ENCODE data around the gene AMER2. TPM values are rescaled to one million over a fixed set of nuclear protein-coding genes. Genes with fewer than 3 reads are reported as not detected.

The AMER2 gene
- total and polyA plus RNA-seq, 9 of the 15 experiments (the other 6 are each of a cell fraction or from before 2014, with no cell fraction given) = not detected

DNA sequence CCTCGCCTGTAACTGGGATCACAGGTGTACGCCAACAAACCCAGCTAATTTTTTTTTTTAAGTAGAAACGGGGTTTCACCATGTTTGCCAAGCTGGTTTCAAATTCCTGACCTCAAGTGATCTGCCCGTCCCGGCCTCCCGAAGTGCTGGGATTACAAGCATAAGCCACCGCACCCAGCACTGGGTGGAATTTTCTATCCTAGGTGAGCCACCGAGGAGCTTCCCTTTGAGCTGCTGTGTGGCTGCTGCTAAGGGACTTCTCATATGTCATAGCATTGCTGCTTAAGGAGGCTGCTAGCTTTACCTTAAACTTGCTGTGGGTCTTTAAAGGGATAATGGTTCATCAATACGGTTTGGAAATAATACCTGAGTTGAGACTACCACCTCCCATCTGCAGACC lies 2.9 kb upstream of the AMER2 start:
- Histone ChIP-seq H3K4me1 (replicated peaks in 1 of 2; ENCODE audit: control insufficient read depth in 2 of 2, insufficient read depth in 2 of 2, low read length in 2 of 2) (peaks cover 0 to 5% of the 10 kb centered on the region in 2 experiments; a peak in 2 of 5 replicates), H3K27me3 (ENCODE audit: control insufficient read depth in 2 of 2, insufficient read depth in 2 of 2, low read length in 2 of 2) (peaks cover 5 to 23% of the 10 kb centered on the region in 2 experiments; a peak in 3 of 5 replicates), H3K9me1 (ENCODE audit: control insufficient read depth, insufficient read depth, low read length) (no peaks in the 10 kb centered on the region), H3K4me3 (no peak overlapping the region), H3K9me3 (replicated peaks; ENCODE audit: control insufficient read depth, insufficient read depth, low read depth, low read length) (no peaks in the 10 kb centered on the region), H3K27ac (ENCODE audit: extremely low read depth, low read depth, low read length) (no peak overlapping the region), H4K20me1 (replicated peaks; ENCODE audit: control insufficient read depth, insufficient read depth, low read length) (no peaks in the 10 kb centered on the region), H3K36me3 (ENCODE audit: control insufficient read depth, insufficient read depth, low read length) (no peaks in the 10 kb centered on the region), H3K4me2 (ENCODE audit: insufficient read depth, low read length) (no peak overlapping the region), H3K9ac (ENCODE audit: insufficient read depth in 1 of 2, low read depth in 2 of 2, low read length in 2 of 2) (no peak overlapping the region), H2AFZ (ENCODE audit: low read depth, low read length) (no peak overlapping the region), H3K79me2 (ENCODE audit: control insufficient read depth, insufficient read depth, low read length) (no peaks in the 10 kb centered on the region)
- intact Hi-C loops (cut with micrococcal nuclease) (no loop called here), in situ Hi-C loops (cut with MboI) (no loop called here)
- ATAC-seq = no peak
- TF ChIP-seq PTTG1 (tag; IDR thresholded peaks at IDR 0.05; ENCODE audit: low read depth) = no peak
- DNase-seq (ENCODE audit: extremely low read depth in 1 of 4, low spot score in 3 of 4) = no peak
- CTCF ChIA-PET (ENCODE audit: low intra/inter-chr PET ratio) = no interaction called here
- 0% methylated on average over 9 of the region's 9 CpGs for WGBS (ENCODE audit: insufficient coverage, low coverage, missing lambda C conversion rate)
- BruUV-seq (replicated peaks) = no TSS peak
- FAIRE-seq = no peak
- POLR2A ChIA-PET = interaction anchor here (1.3 kb wide), 1 partner anchor 18 kb away, joined by 3 read pairs; no protein-coding TSS in a partner anchor

DNA sequence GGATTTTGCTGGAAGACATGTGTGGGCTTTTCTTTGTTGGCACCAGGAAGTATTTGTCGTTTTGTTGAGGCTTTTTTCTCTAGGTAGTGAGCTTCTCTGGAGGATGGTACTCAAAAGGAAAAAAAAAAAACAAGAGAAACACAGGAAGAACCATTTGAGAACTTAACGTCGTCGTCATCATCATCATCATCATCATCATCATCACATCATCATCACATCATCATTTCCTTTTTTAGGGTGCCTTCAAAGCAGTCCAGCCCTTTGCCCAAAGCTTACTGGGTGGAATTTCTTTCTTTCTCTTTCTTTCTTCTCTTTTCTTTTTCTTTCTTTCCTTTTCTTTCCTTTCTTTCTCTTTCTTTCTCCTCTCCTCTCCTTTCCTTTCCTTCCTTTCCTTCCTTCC lies 2.2 kb upstream of the AMER2 start:
- CTCF ChIA-PET (ENCODE audit: low intra/inter-chr PET ratio) = no interaction called here
- Histone ChIP-seq H3K27me3 (ENCODE audit: control insufficient read depth in 2 of 2, insufficient read depth in 2 of 2, low read length in 2 of 2) (peaks cover 5 to 30% of the 10 kb centered on the region in 2 experiments; a peak in 3 of 5 replicates), H4K20me1 (replicated peaks; ENCODE audit: control insufficient read depth, insufficient read depth, low read length) (no peaks in the 10 kb centered on the region), H3K79me2 (ENCODE audit: control insufficient read depth, insufficient read depth, low read length) (no peaks in the 10 kb centered on the region), H3K27ac (ENCODE audit: extremely low read depth, low read depth, low read length) (no peak overlapping the region), H3K4me2 (ENCODE audit: insufficient read depth, low read length) (no peak overlapping the region), H3K4me1 (replicated peaks in 1 of 2; ENCODE audit: control insufficient read depth in 2 of 2, insufficient read depth in 2 of 2, low read length in 2 of 2) (peaks cover 0 to 5% of the 10 kb centered on the region in 2 experiments; a peak in 2 of 5 replicates), H3K9me1 (ENCODE audit: control insufficient read depth, insufficient read depth, low read length) (no peaks in the 10 kb centered on the region), H3K9ac (ENCODE audit: insufficient read depth in 1 of 2, low read depth in 2 of 2, low read length in 2 of 2) (no peak overlapping the region), H3K36me3 (ENCODE audit: control insufficient read depth, insufficient read depth, low read length) (no peaks in the 10 kb centered on the region), H2AFZ (ENCODE audit: low read depth, low read length) (no peak overlapping the region), H3K9me3 (replicated peaks; ENCODE audit: control insufficient read depth, insufficient read depth, low read depth, low read length) (no peaks in the 10 kb centered on the region), H3K4me3 (no peak overlapping the region)
- in situ Hi-C loops (cut with MboI) (no loop called here), intact Hi-C loops (cut with micrococcal nuclease) (no loop called here)
- no TSS peak for BruUV-seq (replicated peaks)
- POLR2A ChIA-PET = no interaction called here
- FAIRE-seq = no peak
- DNase-seq (ENCODE audit: extremely low read depth in 1 of 4, low spot score in 3 of 4) = no peak
- 2% methylated on average over 4 of the region's 4 CpGs for WGBS (ENCODE audit: insufficient coverage, low coverage, missing lambda C conversion rate)
- ATAC-seq = no peak
- no peak for TF ChIP-seq FOXA3 (CRISPR knock-in tag; conservative IDR thresholded peaks at IDR 0.05 in 1 of 2, IDR thresholded peaks at IDR 0.05 in 1 of 2)
- no peak for TF ChIP-seq RAD51 (IDR thresholded peaks at IDR 0.05; ENCODE audit: borderline replicate concordance, low read depth)
- no peak for TF ChIP-seq HNRNPLL (IDR thresholded peaks at IDR 0.05; ENCODE audit: low read depth, low read length, poor library complexity, severe bottlenecking)
- no peak for TF ChIP-seq PCBP1 (IDR thresholded peaks at IDR 0.05; ENCODE audit: low read depth, low read length, poor library complexity, severe bottlenecking)
- TF ChIP-seq, protein P1, sequence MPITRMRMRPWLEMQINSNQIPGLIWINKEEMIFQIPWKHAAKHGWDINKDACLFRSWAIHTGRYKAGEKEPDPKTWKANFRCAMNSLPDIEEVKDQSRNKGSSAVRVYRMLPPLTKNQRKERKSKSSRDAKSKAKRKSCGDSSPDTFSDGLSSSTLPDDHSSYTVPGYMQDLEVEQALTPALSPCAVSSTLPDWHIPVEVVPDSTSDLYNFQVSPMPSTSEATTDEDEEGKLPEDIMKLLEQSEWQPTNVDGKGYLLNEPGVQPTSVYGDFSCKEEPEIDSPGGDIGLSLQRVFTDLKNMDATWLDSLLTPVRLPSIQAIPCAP (CRISPR knock-in tag; IDR thresholded peaks at IDR 0.05; ENCODE audit: borderline replicate concordance) = no peak
- TF ChIP-seq KLF16 (IDR thresholded peaks at IDR 0.05) = no peak
- TF ChIP-seq, protein P2, sequence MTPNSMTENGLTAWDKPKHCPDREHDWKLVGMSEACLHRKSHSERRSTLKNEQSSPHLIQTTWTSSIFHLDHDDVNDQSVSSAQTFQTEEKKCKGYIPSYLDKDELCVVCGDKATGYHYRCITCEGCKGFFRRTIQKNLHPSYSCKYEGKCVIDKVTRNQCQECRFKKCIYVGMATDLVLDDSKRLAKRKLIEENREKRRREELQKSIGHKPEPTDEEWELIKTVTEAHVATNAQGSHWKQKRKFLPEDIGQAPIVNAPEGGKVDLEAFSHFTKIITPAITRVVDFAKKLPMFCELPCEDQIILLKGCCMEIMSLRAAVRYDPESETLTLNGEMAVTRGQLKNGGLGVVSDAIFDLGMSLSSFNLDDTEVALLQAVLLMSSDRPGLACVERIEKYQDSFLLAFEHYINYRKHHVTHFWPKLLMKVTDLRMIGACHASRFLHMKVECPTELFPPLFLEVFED (CRISPR knock-in tag; conservative IDR thresholded peaks at IDR 0.05) = no peak
- no peak for TF ChIP-seq DPF2 (IDR thresholded peaks at IDR 0.05)
- TF ChIP-seq BDP1 (IDR thresholded peaks at IDR 0.05; ENCODE audit: insufficient read depth, insufficient read length) = no peak
- TF ChIP-seq CBFA2T2 (conservative IDR thresholded peaks at IDR 0.05) = no peak
- TF ChIP-seq ZEB2 (IDR thresholded peaks at IDR 0.05) = no peak

All from K562 (cell line).